ENCODE results near the gene IFT57. TPM values are rescaled to one million over a fixed set of nuclear protein-coding genes. Genes with fewer than 3 reads are reported as not detected.

Gene IFT57
- total RNA-seq, 1 donor from 2014 or later: 128 TPM

DNA sequence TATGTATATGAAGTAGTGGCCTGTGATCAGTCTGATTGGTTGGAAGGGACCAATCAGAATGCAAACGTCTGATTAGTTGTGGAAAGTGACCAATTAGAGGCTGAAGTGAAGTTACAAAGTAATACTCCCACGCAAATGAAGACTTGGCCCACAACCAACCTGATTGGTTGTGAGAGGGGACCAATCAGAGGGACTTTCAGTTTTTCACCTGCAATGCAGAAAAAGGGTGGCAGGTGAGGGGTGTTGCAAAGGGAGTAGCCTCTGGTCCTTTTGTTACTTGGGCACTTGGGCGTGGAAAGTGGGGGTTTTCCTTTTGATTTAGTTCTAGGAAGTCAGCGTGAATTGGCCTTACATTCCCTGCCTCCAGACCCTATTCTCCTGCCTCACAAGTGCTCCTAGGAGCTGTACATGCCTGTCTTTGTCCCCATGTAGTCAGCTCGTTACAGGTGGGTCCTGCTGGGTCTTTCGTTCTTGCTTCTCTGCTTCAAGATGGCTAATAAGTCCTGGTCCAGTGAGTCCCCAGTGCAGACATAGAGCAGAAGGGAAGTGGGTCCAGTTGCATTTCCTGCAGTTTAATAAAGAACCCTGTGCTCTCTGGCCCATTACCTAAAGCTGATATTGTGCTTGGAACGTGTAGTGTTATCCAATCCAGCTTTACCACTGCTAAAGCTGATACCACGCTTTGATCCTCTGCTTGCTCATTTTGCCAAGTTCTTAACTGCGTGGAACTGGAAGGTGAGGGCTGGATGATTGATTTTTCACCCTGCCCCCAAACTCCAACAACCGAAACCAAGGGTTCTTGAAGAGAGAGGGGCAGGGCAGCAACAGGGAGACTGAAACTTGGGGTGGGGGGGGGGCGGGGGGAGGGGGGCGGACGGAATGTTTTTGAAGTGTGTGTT is 85.4 kb downstream of the IFT57 start:
- Histone ChIP-seq H3K9me3 (no peaks in the 10 kb centered on the region), H3K27ac (peak overlapping the region; percentile 83)

DNA sequence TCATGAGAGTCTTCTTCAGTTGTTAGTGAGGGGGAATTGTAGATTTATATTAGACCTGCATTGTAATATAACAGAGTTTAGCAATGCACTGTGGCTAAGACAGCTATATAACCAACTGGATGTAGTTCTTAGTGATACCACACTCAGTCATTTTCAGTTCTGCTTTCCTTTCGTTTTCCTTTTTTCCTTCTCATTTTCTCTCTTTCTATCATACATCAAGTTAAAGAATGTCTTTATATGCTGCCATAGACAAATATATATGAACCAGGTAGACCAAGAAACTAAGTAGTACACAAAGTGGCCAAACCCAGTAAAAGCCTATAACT is 87.7 kb downstream of the IFT57 start:
- TF ChIP-seq, protein P1, sequence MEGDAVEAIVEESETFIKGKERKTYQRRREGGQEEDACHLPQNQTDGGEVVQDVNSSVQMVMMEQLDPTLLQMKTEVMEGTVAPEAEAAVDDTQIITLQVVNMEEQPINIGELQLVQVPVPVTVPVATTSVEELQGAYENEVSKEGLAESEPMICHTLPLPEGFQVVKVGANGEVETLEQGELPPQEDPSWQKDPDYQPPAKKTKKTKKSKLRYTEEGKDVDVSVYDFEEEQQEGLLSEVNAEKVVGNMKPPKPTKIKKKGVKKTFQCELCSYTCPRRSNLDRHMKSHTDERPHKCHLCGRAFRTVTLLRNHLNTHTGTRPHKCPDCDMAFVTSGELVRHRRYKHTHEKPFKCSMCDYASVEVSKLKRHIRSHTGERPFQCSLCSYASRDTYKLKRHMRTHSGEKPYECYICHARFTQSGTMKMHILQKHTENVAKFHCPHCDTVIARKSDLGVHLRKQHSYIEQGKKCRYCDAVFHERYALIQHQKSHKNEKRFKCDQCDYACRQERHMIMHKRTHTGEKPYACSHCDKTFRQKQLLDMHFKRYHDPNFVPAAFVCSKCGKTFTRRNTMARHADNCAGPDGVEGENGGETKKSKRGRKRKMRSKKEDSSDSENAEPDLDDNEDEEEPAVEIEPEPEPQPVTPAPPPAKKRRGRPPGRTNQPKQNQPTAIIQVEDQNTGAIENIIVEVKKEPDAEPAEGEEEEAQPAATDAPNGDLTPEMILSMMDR (IDR thresholded peaks at IDR 0.05): no peak
- peak overlapping the region; percentile 42 for H3K27ac ChIP-seq
- no peak overlapping the region for H3K4me3 ChIP-seq
- no peaks in the 10 kb centered on the region for H3K36me3 ChIP-seq
- no peaks in the 10 kb centered on the region for H3K9me3 ChIP-seq
- DNase-seq (no peak), ATAC-seq (no peak)
- no peaks in the 10 kb centered on the region for H3K27me3 ChIP-seq (ENCODE audit: low read depth)
- intact Hi-C loops (cut with DNase I): no loop called here
- peaks cover 45% of the 10 kb centered on the region for H3K4me1 ChIP-seq

More for the DNA sequence above, 85.4 kb downstream of the IFT57 start:
- no peak for DNase-seq
- Histone ChIP-seq H3K4me1 (peaks cover 37% of the 10 kb centered on the region), H3K27me3 (ENCODE audit: low read depth) (no peaks in the 10 kb centered on the region), H3K36me3 (no peaks in the 10 kb centered on the region), H3K4me3 (no peak overlapping the region)
- TF ChIP-seq, protein P1 (IDR thresholded peaks at IDR 0.05): no peak
- intact Hi-C loops (cut with DNase I): no loop called here
- peak; percentile 73 to 78 for ATAC-seq

DNA sequence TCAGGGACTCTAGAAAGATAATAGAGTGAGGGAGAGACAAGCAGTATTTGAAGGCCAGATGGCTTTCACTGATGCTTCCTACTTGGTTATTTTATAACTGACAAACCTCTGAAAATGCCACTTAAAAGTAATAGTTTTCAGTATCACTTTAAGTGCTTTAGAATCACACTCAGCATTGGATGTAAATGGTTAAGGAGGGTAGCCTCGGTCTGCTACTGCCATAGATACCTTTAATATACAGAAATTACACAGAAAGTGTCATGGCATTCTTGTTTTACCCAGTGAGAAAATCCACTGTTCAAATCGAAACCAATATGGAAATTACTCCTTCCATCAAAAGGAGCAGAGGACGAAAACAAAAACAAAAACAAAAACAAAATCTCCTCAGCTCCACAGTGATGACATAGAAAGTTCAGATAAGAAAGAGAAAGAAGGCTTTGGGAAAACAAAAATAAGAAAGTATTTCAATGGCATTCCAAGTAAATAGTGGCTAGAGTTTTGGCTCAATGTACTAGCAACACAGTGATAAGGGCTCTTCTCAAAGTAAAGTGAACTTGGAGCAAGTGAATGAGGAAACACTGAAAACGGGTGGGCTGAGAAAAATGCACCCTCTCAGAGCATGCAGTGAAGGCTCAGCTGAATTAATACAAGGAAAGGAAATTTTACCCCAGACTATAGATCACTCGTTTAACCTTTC is 88.2 kb downstream of the IFT57 start:
- no peak for DNase-seq
- TF ChIP-seq, protein P1 (IDR thresholded peaks at IDR 0.05): no peak
- intact Hi-C loops (cut with DNase I): no loop called here
- ATAC-seq: peak; percentile 37 to 64
- H3K9me3 ChIP-seq: no peaks in the 10 kb centered on the region
- peak overlapping the region; percentile 68 for H3K27ac ChIP-seq
- no peaks in the 10 kb centered on the region for H3K36me3 ChIP-seq
- H3K27me3 ChIP-seq (ENCODE audit: low read depth): no peaks in the 10 kb centered on the region
- no peak overlapping the region for H3K4me3 ChIP-seq
- H3K4me1 ChIP-seq: peaks cover 45% of the 10 kb centered on the region

DNA sequence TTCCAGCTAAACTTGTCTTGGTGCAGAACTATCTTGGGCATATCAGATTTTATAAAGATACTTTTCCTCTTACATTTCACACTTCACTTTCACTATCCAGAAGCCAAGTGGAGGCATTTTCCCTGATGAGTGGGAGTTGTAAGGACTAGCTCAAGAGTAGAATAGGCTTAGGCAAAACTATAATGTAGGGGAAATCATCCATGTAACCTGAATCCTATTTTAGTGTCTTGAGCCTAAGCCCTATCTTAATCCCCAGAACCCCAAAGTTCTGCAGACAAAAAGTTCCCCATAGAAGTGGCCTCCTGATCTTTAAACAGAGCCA is 89.2 kb downstream of the IFT57 start:
- no peak for DNase-seq
- TF ChIP-seq, protein P1 (IDR thresholded peaks at IDR 0.05): no peak
- intact Hi-C loops (cut with DNase I): no loop called here
- no peak overlapping the region for H3K4me3 ChIP-seq
- peak overlapping the region; percentile 68 for H3K27ac ChIP-seq
- no peaks in the 10 kb centered on the region for H3K9me3 ChIP-seq
- peaks cover 41% of the 10 kb centered on the region for H3K4me1 ChIP-seq
- peak in 1 of 2 donors; percentile 29 for ATAC-seq
- H3K27me3 ChIP-seq (ENCODE audit: low read depth): no peaks in the 10 kb centered on the region
- no peaks in the 10 kb centered on the region for H3K36me3 ChIP-seq

DNA sequence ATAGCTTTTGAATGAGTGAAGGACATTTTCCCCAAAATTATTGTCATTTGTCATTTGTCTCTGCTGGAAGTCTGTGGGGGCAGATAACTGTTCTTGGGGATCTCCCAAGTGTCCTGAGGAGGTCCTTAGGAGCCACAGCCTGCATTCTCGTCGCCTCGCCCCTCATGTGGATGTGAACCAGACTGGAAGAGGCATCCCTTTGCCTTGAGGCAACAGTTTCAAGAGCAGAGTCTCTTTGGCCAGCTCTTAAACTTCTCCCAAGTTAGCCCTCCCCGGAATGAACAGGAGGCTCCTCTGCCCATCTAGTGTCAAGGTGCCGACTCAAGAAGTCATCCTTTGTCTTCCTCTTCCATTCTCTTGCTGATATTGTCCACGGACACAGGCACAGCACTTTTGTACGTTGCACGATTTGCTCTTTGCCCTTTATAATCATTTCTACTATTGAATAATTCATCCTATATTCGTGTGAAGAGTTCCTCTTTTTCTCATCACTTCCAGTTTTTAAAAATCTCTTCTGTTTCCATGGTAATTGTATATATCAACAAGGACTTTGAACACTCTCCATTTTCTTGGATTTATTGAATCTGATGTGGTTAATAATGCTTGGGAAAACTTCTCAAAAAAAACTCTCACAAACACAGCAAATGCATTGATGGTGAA is 90.6 kb downstream of the IFT57 start:
- intact Hi-C loops (cut with DNase I): no loop called here
- Histone ChIP-seq H3K4me3 (no peak overlapping the region), H3K27ac (peak overlapping the region; percentile 68), H3K9me3 (no peaks in the 10 kb centered on the region), H3K4me1 (peaks cover 47% of the 10 kb centered on the region), H3K36me3 (no peaks in the 10 kb centered on the region), H3K27me3 (ENCODE audit: low read depth) (no peaks in the 10 kb centered on the region)
- DNase-seq (no peak), ATAC-seq (no peak)
- TF ChIP-seq, protein P1 (IDR thresholded peaks at IDR 0.05): no peak
